Dedifferentiated amniotic fluid mesenchymal stem cell (primary cell): ENCODE measurements around the gene GRAP2.
"Not testable (repeated sequence)": the region's sequence is repeated elsewhere in the genome, so short reads cannot be mapped to it uniquely, and the experiment has no call there.

Source experiments
- DNase-seq: peaks from one replicate; pipeline ENCODE4 v3.0.0-alpha.2; 2016; ENCODE audit errors: extremely low spot score

Gene GRAP2

GRCh38 chr22:39943953-39944872 is 43.3 kb downstream of the GRAP2 start:
- DNase-seq: no peak

GRCh38 chr22:39946126-39946502 is 45.2 kb downstream of the GRAP2 start:
- no peak for DNase-seq

GRCh38 chr22:39946503-39947219 is 45.8 kb downstream of the GRAP2 start:
- no peak for DNase-seq

- no peak for DNase-seq
Measured at GRCh38 chr22:39947220-39948216, 46.6 kb downstream of the GRAP2 start.

- no peak for DNase-seq
Measured at GRCh38 chr22:39949964-39950737, 49.3 kb downstream of the GRAP2 start.

GRCh38 chr22:39951603-39952293 is 50.9 kb downstream of the GRAP2 start:
- DNase-seq: not testable (repeated sequence)

GRCh38 chr22:39952347-39952746 is 51.5 kb downstream of the GRAP2 start:
- no peak for DNase-seq

GRCh38 chr22:39953101-39953500 is 52.2 kb downstream of the GRAP2 start:
- no peak for DNase-seq

GRCh38 chr22:39954584-39955055 is 53.7 kb downstream of the GRAP2 start:
- DNase-seq: no peak

GRCh38 chr22:39955675-39956074 is 54.8 kb downstream of the GRAP2 start:
- DNase-seq: no peak

GRCh38 chr22:39956932-39957664 is 56.2 kb downstream of the GRAP2 start:
- no peak for DNase-seq

GRCh38 chr22:39958009-39958711 is 57.3 kb downstream of the GRAP2 start:
- DNase-seq: no peak

GRCh38 chr22:39958949-39959639 is 58.2 kb downstream of the GRAP2 start:
- no peak for DNase-seq

GRCh38 chr22:39959640-39960447 is 59.0 kb downstream of the GRAP2 start, which contains the start of gene TMA7B:
TSS of gene TMA7B (plus strand) at chr22:39960397. CDS start at chr22:39964375, 3,978 bp downstream.
- no peak for DNase-seq

GRCh38 chr22:39960791-39961746 is 60.2 kb downstream of the GRAP2 start:
- DNase-seq: peak; percentile 28

- no peak for DNase-seq
Measured at GRCh38 chr22:39962071-39962470, 61.2 kb downstream of the GRAP2 start.
